DMS114 treated with DMSO at 0.1 percent for 48 hours (cell line): ENCODE data around the gene SPNS2.

Experiments used
- DNase-seq: peaks from one replicate; lab custom pipeline; 2025; ENCODE audit not compliant: unreplicated experiment; lab: John Stamatoyannopoulos, UW

Gene SPNS2

GRCh38 chr17:4586043-4586442 is 87.4 kb downstream of the SPNS2 start:
- DNase-seq, result no peak

- no peak for DNase-seq
Measured at GRCh38 chr17:4587195-4587594, 88.5 kb downstream of the SPNS2 start.

DNA sequence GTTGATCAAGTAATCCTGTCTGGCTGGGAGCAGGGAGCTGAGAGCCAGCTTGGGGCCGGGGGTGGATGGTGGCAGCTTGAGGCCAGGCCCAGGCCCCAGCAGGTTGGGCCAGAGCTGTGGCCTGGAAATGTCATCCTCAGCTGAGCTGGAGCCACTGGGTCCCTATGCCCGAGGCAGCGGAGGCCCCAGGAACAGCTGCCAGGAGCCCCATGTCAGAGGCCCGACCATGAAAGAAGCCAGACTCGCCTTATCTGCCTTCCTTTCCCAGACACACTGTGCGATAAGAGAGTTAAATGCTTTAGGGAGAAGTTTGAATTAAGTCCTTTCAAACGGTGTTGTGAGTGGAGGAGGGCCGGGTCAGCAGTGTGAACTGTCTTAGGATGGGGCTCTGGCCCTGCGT is 89.1 kb downstream of the SPNS2 start:
- no peak for DNase-seq

DNA sequence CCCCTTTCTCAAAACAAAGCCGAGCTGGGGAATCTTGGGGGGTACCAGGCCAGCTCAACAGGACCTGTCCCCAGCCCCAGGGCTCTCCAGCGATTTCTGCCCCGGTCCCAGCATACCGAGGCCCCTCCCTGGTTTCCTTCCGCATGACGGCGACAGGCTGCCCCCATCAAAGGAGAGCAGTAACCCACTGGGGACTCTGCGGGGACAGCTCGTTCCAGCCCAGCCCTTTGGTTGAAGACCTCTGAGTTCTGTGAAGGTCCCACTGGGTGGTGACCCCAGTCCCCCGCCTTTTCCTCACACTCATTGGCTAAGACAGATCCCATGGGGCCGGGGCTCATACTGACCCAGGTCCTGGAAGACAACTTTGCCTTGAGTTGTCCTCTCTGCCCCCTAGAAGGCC is 89.7 kb downstream of the SPNS2 start:
- no peak for DNase-seq
